ENCODE measurements around the gene PARD3.

Gene PARD3

DNA sequence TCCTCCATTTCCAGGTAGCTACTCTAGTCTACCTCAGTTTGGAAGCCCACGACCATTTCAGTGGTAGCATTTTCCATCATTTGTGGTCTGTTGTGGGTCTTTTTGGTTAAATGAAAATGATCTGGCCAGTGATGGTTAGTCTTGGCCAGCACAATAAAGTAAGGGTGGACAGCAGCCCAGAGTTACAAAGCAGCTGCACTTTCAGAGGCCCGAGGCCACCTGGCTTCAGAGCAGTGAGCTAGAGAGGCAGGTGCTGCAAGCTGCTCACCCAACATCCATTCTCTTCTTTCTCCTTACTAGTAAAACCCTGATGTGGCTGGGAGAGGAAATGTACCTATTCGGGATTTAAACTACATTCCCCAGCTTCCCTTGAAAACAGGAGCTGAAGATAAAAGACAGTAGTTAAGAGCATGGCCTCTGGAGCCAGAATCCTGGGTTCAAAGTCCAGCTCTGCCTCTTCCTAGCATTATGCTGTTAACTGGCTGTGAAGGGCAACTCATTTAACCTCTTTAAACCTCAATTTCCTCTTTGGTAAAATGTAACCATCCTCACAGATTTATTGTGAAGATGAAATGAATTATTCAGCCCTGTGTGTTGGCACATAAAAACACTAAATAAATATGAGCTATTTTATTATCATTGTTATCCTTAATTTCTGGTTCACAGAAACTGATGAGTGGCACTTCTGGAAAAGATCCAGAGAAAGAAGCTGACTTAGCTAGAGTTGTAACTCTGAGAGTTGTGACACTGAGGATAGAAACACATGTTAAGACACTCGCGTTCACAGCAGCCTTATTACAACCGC is 517.4 kb downstream of the PARD3 start:
- ATAC-seq (replicated peaks) = no peak
- no peaks in the 10 kb centered on the region for H3K36me3 Mint-ChIP-seq (ENCODE audit: insufficient read depth)
- H3K4me1 Mint-ChIP-seq (ENCODE audit: low read depth in 2 of 2) = no peaks in the 10 kb centered on the region
- H3K27ac Mint-ChIP-seq = no peak overlapping the region
- no peak for DNase-seq
- peaks cover 0 to 5% of the 10 kb centered on the region in 2 donors for H3K9me3 Mint-ChIP-seq
- H3K4me3 Mint-ChIP-seq = no peak overlapping the region
- H3K27me3 Mint-ChIP-seq = no peaks in the 10 kb centered on the region

DNA sequence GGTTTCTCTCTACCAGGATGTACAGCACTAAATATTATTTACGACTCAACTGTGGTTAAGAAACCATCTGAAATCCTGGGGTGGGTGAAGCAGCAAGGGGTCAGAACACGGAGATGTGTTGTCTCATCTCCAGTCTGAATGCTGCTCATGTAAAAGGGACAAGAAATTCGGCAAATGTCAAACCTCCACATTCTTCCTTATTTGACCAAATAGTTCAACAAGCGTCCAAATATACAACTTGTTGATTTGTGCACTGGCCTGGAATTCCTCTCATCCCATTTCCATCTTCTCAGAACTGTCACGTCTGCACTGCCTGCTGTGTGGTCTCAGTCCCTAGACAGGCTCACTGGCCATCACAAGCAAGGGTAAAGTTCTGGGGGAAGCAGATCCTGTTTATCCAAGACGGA is 520.0 kb downstream of the PARD3 start:
- no peak overlapping the region for H3K27ac Mint-ChIP-seq
- H3K27me3 Mint-ChIP-seq = no peaks in the 10 kb centered on the region
- H3K4me1 Mint-ChIP-seq (ENCODE audit: low read depth in 2 of 2) = no peaks in the 10 kb centered on the region
- ATAC-seq (replicated peaks) (no peak), DNase-seq (no peak)
- H3K9me3 Mint-ChIP-seq = peaks cover 0 to 5% of the 10 kb centered on the region in 2 donors
- H3K36me3 Mint-ChIP-seq (ENCODE audit: insufficient read depth) = no peaks in the 10 kb centered on the region
- no peak overlapping the region for H3K4me3 Mint-ChIP-seq

DNA sequence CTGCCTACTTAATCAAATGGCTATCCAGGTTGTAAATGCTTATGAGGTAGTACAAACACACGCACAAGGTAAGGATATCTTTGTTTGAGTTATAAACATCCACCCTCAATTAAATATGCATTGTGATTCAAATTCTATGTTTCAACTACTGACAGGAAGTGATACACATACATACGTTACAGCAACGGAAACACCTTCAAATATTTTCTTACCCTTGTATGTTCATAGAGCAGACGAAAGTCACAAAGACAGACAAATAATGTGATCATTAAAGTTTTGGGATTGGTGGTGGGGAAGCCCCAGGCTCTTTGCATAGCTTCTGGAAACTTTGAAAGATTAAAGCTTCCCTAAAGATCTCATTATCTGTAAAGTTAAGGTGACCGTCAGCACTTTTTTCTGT is 521.0 kb downstream of the PARD3 start:
- H3K36me3 Mint-ChIP-seq (ENCODE audit: insufficient read depth) = no peaks in the 10 kb centered on the region
- H3K4me1 Mint-ChIP-seq (ENCODE audit: low read depth in 2 of 2) = no peaks in the 10 kb centered on the region
- peaks cover 0 to 5% of the 10 kb centered on the region in 2 donors for H3K9me3 Mint-ChIP-seq
- no peak for DNase-seq
- H3K27me3 Mint-ChIP-seq = no peaks in the 10 kb centered on the region
- ATAC-seq (replicated peaks) = no peak
- H3K27ac Mint-ChIP-seq = no peak overlapping the region
- H3K4me3 Mint-ChIP-seq = no peak overlapping the region

DNA sequence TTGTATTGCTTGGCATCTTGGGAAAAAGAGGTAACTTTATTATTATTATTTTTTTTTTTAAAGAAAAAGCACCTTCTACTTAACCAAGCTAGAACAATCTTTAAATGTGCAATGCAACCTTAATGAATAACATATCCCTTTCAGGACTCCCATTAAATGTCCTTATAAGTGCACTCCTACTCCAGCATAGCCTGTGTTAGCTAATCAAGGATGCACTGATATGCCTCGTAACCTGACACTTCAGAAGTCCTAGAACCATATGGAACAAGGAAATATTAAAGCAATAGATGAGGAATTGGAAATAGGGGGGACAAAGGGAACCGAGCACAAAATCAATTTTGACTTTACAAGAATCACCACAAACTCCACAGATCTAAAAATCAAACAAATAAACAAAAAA is 522.4 kb downstream of the PARD3 start:
- Mint-ChIP-seq H3K27me3 (no peaks in the 10 kb centered on the region), H3K4me3 (no peak overlapping the region), H3K9me3 (peaks cover 0 to 2% of the 10 kb centered on the region in 2 donors), H3K27ac (no peak overlapping the region), H3K4me1 (ENCODE audit: low read depth in 2 of 2) (no peaks in the 10 kb centered on the region), H3K36me3 (ENCODE audit: insufficient read depth) (no peaks in the 10 kb centered on the region)
- ATAC-seq (replicated peaks) (no peak), DNase-seq (no peak)

DNA sequence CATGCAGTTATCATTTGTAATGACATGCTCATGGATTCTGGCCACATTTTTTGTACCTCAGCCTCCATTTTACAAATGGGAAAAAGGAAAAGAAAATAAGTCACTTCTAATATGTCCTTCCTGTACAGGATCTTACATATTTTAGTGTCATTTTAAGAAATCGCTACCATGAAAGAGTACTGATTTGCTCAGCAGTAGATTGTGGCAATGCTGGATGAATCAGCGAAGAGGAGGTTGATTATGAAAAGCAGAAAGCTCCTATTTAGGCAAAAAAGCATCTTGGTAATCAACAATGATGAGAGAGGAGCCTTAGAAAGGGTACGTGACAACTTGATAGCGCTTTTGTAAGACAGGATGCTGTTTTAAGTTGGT is 522.9 kb downstream of the PARD3 start:
- H3K27ac Mint-ChIP-seq = no peak overlapping the region
- H3K4me1 Mint-ChIP-seq (ENCODE audit: low read depth in 2 of 2) = no peaks in the 10 kb centered on the region
- ATAC-seq (replicated peaks) = no peak
- no peaks in the 10 kb centered on the region for H3K27me3 Mint-ChIP-seq
- peaks cover 0 to 2% of the 10 kb centered on the region in 2 donors for H3K9me3 Mint-ChIP-seq
- no peak for DNase-seq
- H3K36me3 Mint-ChIP-seq (ENCODE audit: insufficient read depth) = no peaks in the 10 kb centered on the region
- H3K4me3 Mint-ChIP-seq = no peak overlapping the region

DNA sequence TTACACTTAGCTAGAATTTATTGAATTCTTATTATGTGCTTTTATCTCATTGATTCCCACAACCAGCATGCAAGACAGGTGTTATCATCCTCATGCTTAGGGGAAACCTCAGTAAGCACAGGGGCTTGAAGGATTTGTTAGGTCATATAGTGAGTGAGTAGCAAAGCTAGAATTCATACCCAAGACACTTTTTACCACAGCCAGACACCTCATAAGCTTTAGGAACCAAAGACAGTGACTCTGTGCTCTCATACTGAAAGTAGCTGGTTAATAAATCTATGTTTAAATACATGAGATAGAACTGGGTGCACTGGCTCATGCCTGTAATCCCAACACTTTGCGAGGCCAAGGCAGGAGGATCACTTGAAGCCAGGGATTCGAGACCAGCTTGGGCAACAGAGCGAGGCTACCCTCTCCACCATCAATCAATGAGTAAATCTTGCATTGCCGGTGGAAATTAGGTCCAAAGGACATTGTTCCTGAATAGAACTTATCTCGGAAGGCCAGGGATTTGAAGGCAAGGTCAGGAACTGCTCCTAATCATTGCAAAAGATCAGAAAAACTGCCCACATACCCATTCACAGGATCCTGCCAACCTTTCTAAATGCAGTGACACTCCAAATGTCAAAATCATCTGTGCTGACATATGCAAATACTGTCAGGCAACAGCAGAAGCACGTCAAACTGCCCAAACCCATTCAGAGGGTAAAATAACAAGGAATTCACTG is 523.5 kb downstream of the PARD3 start:
- ATAC-seq (replicated peaks) (no peak), DNase-seq (no peak)
- no peaks in the 10 kb centered on the region for H3K4me1 Mint-ChIP-seq (ENCODE audit: low read depth in 2 of 2)
- H3K9me3 Mint-ChIP-seq = peaks cover 2 to 3% of the 10 kb centered on the region in 2 donors
- H3K4me3 Mint-ChIP-seq = no peak overlapping the region
- no peak overlapping the region for H3K27ac Mint-ChIP-seq
- no peaks in the 10 kb centered on the region for H3K27me3 Mint-ChIP-seq
- no peaks in the 10 kb centered on the region for H3K36me3 Mint-ChIP-seq (ENCODE audit: insufficient read depth)

DNA sequence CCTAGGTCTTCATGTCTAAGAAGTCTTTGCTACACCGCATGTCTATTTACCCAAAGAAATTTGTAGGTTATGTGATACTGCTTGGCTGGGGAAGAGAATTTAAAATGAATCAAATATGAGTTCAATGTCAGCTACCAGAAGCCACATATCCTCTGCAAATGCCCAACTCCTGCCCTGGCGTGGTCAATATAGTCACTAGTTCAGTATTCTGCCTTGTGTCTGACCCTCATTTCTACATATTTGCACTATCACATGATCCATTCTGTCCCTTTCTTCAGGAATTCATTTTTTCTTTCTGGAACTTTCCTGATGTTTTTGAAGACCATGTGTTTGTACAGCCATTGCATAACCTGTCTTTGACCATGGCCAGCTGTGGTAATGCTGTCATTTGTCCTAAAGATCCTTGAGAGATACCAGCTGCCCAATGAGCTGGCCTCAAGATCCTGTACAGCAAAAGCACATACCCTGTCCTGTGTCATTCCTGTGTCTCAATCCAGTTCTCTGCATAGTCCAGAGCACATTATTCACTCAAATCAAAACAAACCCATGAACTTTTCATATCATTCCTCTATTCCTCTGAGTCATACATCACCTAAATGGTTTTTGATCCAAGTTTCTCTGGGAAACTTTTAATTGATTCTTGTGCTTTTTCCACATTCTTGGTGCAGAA is 524.5 kb downstream of the PARD3 start:
- H3K27ac Mint-ChIP-seq = no peak overlapping the region
- DNase-seq = no peak
- no peaks in the 10 kb centered on the region for H3K27me3 Mint-ChIP-seq
- no peaks in the 10 kb centered on the region for H3K4me1 Mint-ChIP-seq (ENCODE audit: low read depth in 2 of 2)
- H3K36me3 Mint-ChIP-seq (ENCODE audit: insufficient read depth) = no peaks in the 10 kb centered on the region
- ATAC-seq (replicated peaks) = no peak
- H3K4me3 Mint-ChIP-seq = no peak overlapping the region
- H3K9me3 Mint-ChIP-seq = peaks cover 2 to 9% of the 10 kb centered on the region in 2 donors

DNA sequence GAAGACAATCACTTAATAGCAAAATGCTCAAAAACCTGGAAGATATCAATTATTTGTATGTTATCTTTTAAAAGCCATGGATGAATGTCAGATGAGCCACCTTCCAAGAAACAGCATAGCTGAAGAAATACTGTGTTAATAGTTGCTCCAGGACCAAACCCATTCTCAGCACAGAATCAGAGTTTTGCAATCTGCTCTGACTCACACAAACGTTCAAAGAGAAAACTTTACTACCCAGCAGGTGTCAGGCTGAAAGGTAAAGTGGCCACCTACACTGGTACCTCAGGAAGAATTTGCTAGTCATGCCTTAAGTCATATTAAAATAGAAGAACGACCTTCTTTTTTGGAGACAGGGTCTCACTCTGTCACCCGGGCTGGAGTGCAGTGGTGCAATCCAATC is 526.5 kb downstream of the PARD3 start:
- H3K27ac Mint-ChIP-seq = no peak overlapping the region
- no peaks in the 10 kb centered on the region for H3K36me3 Mint-ChIP-seq (ENCODE audit: insufficient read depth)
- peaks cover 2 to 9% of the 10 kb centered on the region in 2 donors for H3K9me3 Mint-ChIP-seq
- no peaks in the 10 kb centered on the region for H3K27me3 Mint-ChIP-seq
- H3K4me3 Mint-ChIP-seq = no peak overlapping the region
- H3K4me1 Mint-ChIP-seq (ENCODE audit: low read depth in 2 of 2) = no peaks in the 10 kb centered on the region
- no peak for DNase-seq
- ATAC-seq (replicated peaks) = no peak

DNA sequence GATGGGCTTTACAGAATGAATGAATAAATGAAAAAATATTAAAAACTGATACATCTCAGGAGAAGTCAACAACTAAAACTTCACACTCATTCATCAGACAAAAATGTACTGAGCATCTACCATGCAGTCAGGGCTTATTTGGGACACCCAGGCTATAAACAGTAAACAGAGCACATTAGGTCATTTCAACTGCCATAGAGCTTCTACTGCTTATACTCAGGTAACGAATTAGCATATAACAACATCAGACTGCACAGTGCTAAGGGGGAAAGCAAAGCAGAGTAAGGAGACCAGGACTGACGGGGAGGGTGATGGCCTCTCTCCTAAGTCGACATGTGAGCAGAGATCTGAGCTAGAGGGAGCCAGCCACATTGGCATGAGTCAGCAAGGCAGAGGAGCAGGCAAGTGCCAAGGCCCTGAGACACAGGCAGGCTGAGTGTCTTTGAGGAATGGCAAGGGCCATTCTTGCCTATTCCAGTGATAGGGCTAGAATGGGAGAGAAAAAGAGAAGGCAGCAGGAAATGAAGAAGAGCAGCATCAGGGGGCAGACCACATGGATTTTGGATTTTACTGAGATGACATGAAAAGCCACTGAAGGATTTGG is 528.9 kb downstream of the PARD3 start:
- no peak overlapping the region for H3K4me3 Mint-ChIP-seq
- ATAC-seq (replicated peaks) = no peak
- DNase-seq = no peak
- no peaks in the 10 kb centered on the region for H3K27me3 Mint-ChIP-seq
- H3K9me3 Mint-ChIP-seq = peaks cover 2 to 9% of the 10 kb centered on the region in 2 donors
- H3K27ac Mint-ChIP-seq = no peak overlapping the region
- no peaks in the 10 kb centered on the region for H3K4me1 Mint-ChIP-seq (ENCODE audit: low read depth in 2 of 2)
- H3K36me3 Mint-ChIP-seq (ENCODE audit: insufficient read depth) = no peaks in the 10 kb centered on the region

DNA sequence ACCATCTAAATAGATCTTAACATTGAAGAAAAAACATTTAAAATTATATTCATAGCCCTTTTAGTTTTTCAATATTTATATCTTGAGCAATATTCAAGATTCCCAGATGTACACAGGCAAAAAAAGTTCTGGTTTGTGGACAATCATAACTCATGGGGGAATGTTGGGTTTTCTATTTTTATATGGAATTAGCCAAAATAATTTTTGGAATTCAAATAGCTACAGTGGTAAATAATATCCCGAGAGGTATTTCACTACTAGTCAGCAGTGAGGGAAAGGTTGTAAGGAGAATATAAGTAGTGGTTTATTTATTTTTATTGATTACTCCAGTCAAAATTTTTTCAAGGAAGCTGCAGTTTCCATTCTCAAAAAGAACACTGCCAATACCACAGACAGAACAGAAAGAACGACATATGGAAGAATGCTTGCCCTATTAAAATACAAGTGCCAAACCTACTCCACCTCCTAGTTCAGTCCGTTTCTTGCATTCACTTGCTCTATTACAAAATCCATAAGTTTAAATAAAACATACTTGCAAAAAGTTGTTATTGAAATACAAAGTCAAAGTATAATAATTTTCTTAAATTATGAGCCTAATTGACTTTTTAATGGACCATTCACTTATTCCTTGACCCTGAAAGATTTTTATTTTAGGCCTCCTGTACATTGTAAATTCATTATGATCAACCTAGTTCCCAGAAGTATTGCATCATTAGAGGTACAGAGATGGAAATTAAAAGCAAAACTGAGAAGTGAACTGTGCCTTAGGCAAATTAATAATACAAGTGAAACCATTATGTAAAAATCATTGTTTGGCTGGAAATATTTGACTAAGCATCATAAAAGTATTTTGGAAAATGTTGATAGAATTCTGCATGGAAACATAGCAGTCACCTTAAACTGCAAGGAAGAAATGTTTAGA is 533.2 kb downstream of the PARD3 start:
- ATAC-seq (replicated peaks) = no peak
- Mint-ChIP-seq H3K27me3 (peaks cover 0 to 5% of the 10 kb centered on the region in 2 donors), H3K27ac (no peak overlapping the region), H3K9me3 (peaks cover 1 to 9% of the 10 kb centered on the region in 2 donors), H3K4me1 (ENCODE audit: low read depth in 2 of 2) (no peaks in the 10 kb centered on the region), H3K4me3 (no peak overlapping the region), H3K36me3 (ENCODE audit: insufficient read depth) (no peaks in the 10 kb centered on the region)
- DNase-seq = no peak

DNA sequence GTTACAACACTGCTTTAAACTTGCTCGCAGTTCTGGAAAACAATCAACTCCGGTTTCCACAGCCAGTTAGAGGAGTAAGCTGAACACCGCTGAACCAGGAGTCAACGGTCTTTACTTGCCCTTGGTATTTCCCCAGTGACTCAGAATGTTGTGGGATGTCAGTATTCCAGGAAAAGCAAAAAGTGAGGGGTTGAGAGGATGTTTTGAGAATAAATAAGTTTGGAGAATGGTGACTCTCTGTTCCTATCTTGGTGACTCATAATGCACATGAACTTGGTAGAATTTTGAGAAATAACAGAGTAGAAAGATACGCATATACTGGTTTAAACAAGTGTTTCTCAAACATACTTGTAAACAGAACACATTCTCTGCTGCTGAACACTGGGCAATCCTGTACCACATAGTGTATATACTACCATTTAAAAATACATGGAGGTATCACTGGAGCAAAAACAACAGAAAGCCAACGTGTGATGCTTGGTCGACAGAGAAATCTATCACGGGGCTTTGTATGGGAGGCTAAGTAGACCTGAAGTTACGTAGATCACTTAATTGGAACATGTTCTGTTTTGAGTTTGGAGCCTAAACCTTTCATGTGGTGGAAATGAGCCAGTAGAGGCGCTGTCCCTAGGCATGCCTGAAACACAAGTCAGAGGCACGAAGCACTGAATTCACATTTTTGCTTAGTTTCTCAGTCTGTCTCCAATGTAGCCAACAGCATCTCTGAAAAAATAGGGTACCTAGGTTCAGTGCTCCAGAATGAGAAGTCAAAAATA is 534.3 kb downstream of the PARD3 start:
- Mint-ChIP-seq H3K27ac (no peak overlapping the region), H3K9me3 (peaks cover 0 to 1% of the 10 kb centered on the region in 2 donors), H3K4me3 (no peak overlapping the region), H3K27me3 (peaks cover 0 to 5% of the 10 kb centered on the region in 2 donors), H3K36me3 (ENCODE audit: insufficient read depth) (no peaks in the 10 kb centered on the region), H3K4me1 (ENCODE audit: low read depth in 2 of 2) (no peaks in the 10 kb centered on the region)
- ATAC-seq (replicated peaks) (no peak), DNase-seq (no peak)

DNA sequence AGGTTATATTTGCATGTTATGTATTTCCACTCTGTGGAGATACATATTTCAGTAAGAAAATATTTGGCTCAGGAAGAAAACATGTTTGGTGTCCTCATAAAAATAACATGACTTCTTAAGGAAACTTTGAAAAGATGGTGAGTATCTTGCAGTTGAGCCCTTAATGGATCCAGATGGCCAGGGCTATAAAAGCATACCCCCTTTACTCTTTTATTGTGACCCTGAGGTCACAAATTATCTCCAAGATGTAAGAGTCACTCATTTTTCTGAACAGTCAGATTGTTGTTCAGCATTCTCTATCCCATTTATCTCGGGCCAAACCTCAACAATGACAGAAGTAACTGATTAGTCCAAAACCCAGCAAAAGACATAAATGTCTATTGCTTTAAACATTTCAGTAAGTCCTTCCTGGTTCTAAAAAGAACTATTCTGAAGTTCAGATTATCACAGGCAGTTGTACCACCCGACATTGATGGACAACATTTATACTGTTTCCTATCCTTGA is 539.4 kb downstream of the PARD3 start:
- Mint-ChIP-seq H3K27me3 (peaks cover 0 to 5% of the 10 kb centered on the region in 2 donors), H3K36me3 (ENCODE audit: insufficient read depth) (no peaks in the 10 kb centered on the region), H3K9me3 (peaks cover 0 to 3% of the 10 kb centered on the region in 2 donors), H3K4me3 (no peak overlapping the region), H3K27ac (no peak overlapping the region), H3K4me1 (ENCODE audit: low read depth in 2 of 2) (no peaks in the 10 kb centered on the region)
- no peak for ATAC-seq (replicated peaks)
- DNase-seq = no peak

Data from effector memory CD8-positive, alpha-beta T cell (primary cell).